AG09319 (cell line): Measurements from ENCODE around the gene TEX101.
A peak's percentile ranks its signal among the peaks of the same experiment; 100 is the strongest.

Source experiments
- DNase-seq: peaks from one replicate; pipeline ENCODE4 v3.0.0-alpha.2; 2010; ENCODE audit warnings: low read depth; ENCODE audit errors: extremely low read depth
- CTCF ChIP-seq: IDR thresholded peaks from 2 replicates; pipeline ENCODE4 v1.5.1; 2011; ENCODE audit warnings: low read depth, mild to moderate bottlenecking, inconsistent platforms, low read length, moderate library complexity

TEX101 gene

GRCh38 chr19:43461303-43461702, 46.6 kb downstream of the TEX101 start:
- DNase-seq: no peak
- TF ChIP-seq CTCF: no peak

- DNase-seq: no peak
- TF ChIP-seq CTCF: no peak
These were observed 47.7 kb downstream of the TEX101 start for GRCh38 chr19:43462383-43462782.

- TF ChIP-seq CTCF: no peak
- DNase-seq: no peak
These were observed 48.2 kb downstream of the TEX101 start for GRCh38 chr19:43462785-43463380.

DNA sequence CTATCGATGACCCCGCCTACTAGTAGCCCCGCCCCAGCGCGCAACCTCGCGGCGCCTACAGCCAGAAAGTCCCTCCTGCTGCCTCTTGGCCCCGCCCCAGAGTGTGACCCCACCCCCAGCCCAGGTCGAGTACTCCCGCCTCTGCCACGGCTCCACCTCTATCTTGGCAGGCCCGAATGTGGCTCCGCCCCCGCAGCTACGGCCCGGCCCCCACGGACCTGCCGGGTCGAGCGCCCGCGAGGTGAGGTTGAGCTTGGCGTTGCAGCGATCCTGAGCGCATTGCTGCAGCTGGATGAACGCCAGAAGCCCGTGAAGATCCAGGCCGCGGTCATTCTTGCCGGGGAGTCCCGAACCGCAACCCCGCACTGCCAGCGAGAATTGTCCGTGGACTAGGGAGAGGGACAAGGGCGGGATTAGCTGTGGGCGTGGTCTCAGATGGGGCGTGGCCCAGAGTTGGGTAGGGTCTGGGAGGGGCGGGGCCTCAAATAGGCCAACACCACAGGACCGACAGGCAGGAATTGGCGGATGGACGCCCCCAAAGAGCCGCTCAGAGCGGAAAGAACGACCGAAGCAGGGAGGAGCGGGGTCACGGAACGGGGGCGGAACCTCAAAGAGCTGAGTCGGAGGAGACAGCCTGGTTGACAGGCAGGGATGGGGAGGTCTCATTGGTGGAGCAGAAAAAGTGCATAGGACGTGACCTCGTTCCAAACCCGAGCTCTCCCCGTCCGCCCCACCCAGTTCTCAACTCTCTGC, 48.9 kb downstream of the TEX101 start:
- TF ChIP-seq CTCF: no peak
- peak; percentile 84 for DNase-seq

DNA sequence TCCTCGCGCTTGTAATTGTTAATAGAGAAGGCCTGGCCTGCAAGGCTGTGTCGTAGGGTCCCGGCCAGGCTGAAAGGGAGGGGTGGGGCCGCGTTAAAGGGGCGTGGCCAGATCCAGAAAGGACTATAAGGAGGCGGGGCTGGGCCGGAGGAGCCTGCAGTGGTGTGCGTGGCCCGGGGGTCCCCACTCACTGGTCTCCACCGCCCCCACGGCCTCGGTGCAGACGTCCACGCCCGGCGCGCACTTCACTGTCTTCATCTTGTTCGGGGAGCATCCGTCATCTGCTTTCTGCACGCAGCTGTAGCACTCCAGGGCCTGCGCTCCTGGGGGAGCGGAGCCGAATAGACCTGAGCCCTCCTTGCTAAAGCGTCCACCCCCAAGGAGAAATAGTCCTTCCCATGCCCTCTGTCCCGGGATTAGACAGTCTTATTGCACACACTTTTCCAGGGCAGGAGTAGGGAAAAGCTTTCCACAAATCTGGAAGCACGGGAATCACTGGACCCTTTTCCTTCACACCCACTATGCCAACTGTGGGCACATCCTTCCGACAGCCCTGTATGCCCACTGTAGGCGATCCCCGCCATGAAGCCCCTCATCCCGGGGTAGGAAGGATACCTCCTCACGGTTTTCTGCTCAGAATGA, 49.6 kb downstream of the TEX101 start:
- no peak for TF ChIP-seq CTCF
- DNase-seq: no peak

- TF ChIP-seq CTCF: no peak
- DNase-seq: no peak
These were observed 50.9 kb downstream of the TEX101 start, which contains the start of gene LYPD3 for GRCh38 chr19:43465468-43466120. TSS of gene LYPD3 (minus strand) at chr19:43465608. CDS start at chr19:43465571, 37 bp downstream.
